ENCODE results near the gene PFKFB3.

PFKFB3 gene

DNA sequence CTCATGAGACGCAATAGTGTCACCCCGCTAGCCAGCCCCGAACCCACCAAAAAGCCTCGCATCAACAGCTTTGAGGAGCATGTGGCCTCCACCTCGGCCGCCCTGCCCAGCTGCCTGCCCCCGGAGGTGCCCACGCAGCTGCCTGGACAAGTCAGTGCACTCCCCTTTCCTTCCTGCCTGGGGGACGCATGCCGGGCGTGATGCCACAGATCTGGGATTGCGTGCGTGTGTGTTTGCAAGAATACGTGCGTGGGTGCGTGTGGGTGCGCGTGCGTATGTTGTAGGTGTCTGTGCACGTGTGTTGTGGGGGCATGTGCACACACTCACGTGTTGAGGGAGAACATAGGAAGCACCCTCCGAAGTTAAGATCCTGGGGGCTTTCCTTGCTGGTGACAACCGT lies 23.5 kb downstream of the PFKFB3 start:
- no peak for TF ChIP-seq CTCF (conservative IDR thresholded peaks at IDR 0.05; ENCODE audit: low read length)
- no peak for DNase-seq (ENCODE audit: low read depth)
- H3K4me3 ChIP-seq (ENCODE audit: low read length): no peak overlapping the region

DNA sequence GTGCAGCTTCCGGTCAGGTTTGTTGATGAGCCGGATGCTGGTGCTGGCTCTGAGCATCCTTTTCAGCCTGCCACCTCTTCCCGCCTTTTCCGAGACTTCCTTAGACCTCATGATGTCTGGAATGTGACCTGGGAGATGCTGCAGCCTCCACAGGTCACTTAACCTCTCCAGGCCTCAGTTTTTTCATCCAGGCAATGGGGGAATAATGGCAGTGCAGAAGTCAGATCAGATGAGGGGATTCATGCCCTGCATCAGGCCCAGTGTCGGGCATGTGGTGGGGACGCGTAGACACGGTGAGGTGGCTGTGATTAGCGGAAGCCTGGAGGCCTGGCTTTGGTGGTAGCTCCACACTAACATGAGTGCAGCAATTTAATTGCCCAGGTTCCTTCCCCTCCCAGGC lies 24.6 kb downstream of the PFKFB3 start:
- TF ChIP-seq CTCF (conservative IDR thresholded peaks at IDR 0.05; ENCODE audit: low read length): no peak
- DNase-seq (ENCODE audit: low read depth): no peak
- no peak overlapping the region for H3K4me3 ChIP-seq (ENCODE audit: low read length)

DNA sequence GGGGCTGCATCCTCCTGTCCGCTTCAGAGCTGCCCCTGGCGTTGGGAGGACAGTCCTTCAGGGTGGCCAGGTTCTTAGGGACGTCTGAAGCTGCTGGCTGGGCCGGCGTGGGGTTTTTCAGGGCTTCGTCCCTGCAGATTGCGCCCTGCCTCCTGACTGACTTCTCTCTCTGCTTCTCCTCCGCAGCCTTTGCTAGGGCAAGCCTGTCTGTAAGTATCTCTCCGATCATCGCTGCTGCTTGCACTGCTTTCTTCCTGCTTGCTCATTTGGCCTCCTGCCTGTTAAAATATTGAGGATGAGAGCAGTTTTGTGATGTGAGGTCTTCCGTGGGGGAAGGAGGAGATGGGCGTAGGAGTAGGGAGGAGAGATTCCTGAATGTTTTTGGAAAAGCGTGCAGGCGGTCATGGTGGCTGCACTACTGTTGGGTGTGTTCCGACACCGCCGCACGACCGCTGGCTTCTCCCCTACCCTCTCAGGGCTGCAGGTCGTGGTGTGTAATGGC lies 25.3 kb downstream of the PFKFB3 start:
- DNase-seq (ENCODE audit: low read depth): no peak
- H3K4me3 ChIP-seq (ENCODE audit: low read length): no peak overlapping the region
- no peak for TF ChIP-seq CTCF (conservative IDR thresholded peaks at IDR 0.05; ENCODE audit: low read length)

DNA sequence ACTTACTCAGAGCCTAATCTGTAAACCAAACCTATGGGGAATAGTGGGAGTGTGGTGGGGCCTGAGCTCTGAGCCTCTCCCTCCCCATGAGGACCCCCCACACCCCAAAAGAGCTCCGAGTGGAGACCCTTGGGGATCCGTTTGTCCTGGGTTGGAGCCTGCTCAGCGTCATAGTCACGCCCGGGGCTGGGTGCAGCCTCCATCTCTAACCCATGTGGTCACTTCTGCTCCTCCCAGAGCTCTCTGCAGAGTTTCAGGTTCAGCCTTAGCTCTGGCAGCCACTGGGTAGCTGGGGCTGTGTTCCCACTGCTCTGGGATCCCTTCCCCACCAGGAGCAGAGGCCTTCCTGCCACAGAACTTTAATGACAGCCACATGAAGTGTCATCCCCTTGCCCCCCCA lies 25.9 kb downstream of the PFKFB3 start:
- no peak overlapping the region for H3K4me3 ChIP-seq (ENCODE audit: low read length)
- no peak for DNase-seq (ENCODE audit: low read depth)
- no peak for TF ChIP-seq CTCF (conservative IDR thresholded peaks at IDR 0.05; ENCODE audit: low read length)

DNA sequence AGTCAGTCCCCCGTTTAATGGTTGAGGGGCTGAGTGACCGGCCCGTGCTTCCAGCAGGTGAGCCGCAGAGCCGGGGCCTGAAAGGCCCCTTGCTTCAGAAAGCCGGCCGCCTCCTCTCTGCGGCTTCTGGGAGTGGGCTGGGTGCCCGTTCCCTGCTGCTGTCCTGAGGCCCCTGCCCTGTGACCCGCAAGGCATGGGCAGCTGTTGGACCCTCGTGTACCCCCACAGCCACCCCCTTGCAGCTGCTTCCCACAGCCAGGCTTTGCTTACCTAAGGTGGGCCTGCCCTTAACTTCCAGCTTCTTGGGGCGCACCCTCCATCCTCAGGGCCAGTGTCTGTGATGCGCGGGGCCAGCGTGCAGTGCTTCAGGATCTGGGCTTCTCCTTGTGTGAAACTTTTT lies 26.6 kb downstream of the PFKFB3 start:
- no peak for DNase-seq (ENCODE audit: low read depth)
- no peak overlapping the region for H3K4me3 ChIP-seq (ENCODE audit: low read length)
- TF ChIP-seq CTCF (conservative IDR thresholded peaks at IDR 0.05; ENCODE audit: low read length): no peak

GRCh38 chr10:6229746-6230145 lies 27.0 kb downstream of the PFKFB3 start:
- no peak overlapping the region for H3K4me3 ChIP-seq (ENCODE audit: low read length)
- DNase-seq (ENCODE audit: low read depth): no peak
- TF ChIP-seq CTCF (conservative IDR thresholded peaks at IDR 0.05; ENCODE audit: low read length): no peak

- H3K4me3 ChIP-seq (ENCODE audit: low read length): no peak overlapping the region
- DNase-seq (ENCODE audit: low read depth): no peak
- no peak for TF ChIP-seq CTCF (conservative IDR thresholded peaks at IDR 0.05; ENCODE audit: low read length)
Measured at GRCh38 chr10:6230315-6230714, 27.6 kb downstream of the PFKFB3 start.
